Mesenteric fat pad (tissue), 1 donor: ENCODE results near the gene HSF5. TPM values are rescaled to one million over a fixed set of nuclear protein-coding genes. Genes with fewer than 3 reads are reported as not detected.
"Not testable (repeated sequence)": the region's sequence is repeated elsewhere in the genome, so short reads cannot be mapped to it uniquely, and the experiment has no call there.

ENCODE experiments used
- DNase-seq: peaks from one replicate; pipeline ENCODE4 v3.0.0-alpha.2; 2020; ENCODE audit warnings: low spot score
- total RNA-seq: library from RNA; stranded (reverse); fragmentation: NEBNext Ultra II Directional; extraction: Animal tissue kit (Norgen Biotek cat#: 25700); gene quantifications from one replicate; pipeline ENCODE4 v1.2.1, GENCODE V29; 2021
- donor health status: DM: yes; HTN: yes; CAD: no.

The HSF5 gene
- total RNA-seq, 1 donor from 2014 or later: 0.06 TPM

DNA sequence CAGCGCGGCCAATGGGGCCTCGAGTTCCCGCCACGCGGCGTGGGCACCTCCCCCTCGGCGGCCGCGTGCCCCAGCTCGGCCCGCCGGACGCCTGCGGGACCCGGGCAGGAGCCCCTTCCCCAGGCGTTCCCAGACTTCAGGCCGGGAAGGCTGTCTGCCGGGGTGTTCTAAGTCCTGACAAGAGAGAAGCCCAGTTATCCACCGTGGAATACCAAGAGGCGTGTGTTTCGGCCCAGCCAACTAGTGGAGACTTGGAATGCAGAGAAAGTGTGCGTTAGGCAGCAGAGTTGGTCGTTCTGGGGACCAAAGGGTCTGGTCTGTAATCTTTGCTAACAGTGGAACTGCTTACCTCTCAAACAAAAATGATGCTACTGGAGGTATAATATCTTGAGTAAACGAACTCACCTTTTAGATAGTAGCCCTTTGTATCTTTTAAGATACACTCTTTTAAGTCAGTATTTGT, 251 bp upstream of the HSF5 start:
- DNase-seq: no peak

DNA sequence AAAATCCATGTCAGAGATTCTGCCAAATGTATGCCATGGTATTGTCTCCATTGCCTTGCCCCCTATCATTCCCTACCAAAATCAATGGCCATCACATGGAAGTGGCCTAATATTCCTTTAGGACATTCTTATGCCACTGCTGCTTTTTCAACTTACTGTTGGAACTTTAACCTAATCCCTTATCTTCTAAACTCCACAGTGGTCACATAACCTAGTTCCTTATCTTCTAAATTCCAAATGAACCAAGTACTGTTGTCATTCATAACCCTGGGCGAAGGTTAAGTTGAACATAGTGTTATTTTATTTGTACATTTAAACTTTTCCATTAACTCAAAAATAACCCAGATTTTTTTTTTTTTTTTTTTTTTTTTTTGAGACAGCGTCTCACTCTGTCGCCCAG, 3.6 kb downstream of the HSF5 start:
- no peak for DNase-seq

DNA sequence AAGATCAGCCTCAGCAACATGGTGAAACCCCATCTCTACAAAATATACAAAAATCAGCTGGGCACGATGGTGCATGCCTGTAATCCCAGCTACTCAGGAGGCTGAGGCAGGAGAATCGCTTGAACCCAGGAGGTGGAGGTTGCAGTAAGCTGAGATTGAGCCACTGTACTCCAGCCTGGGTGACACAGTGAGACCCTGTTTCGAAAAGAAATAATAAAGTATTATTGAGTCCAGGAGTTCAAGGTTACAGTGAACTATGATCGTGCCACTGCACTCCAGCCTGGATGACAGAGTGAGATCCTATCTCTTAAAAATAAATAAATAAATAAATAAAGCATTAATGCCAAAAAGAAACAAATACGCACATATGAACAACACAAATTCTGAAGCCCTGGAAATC, 6.4 kb downstream of the HSF5 start:
- not testable (repeated sequence) for DNase-seq

DNA sequence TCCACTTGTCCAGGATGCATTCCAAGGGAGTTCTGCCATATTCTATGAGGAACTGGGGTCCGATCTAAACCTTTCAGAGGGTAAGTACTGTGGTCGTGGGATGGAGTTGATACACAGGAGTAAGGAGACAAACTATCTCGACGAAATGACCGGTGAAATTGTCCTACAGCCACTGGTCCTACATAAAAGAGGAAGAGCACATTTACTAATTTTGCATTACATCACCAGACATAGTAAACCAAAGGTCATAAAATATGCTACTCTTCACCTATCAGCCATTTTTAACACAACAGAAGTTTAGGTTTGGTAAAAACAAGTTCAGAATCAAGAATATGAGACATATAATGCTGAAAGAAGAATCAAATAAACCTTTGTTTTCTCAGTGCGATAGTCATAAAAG, 8.1 kb downstream of the HSF5 start:
- DNase-seq: no peak

DNA sequence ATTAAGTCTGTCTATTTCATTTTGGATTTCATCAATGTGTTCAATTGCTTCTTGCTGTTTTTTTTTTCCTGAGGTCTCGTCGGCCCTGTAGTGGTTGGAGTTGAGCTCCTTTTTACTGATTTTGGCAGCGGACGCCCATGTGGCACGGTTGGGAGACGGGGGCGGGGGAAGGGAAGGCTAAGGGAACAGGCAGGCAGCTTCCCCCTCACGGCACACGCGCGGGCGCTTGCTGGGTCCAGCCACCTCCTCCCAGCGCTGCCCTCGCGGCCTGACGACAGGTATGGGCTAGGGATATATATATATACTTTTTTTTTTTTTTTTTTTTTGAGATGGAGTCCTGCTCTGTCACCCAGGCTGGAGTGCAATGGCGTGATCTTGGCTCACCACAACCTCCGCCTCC, 11.4 kb downstream of the HSF5 start:
- DNase-seq: no peak

DNA sequence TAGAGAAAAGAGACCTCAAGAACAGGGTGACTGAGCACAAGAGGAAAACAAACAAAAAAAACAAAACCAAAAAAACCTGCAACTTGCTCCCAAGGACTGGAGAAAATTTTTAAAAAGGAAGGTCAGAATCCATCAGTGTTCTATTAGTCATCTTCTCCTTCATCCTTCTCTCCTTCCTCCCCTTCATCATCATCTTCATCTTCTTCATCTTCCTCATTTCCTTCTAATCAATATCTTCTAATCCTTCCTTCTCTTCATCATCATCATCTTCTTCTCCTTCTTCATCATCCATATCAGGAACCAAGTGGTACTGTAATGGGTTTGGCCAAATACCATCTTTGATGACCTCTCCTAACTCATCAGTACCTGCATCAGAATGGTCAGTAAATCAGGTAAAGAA, 12.2 kb downstream of the HSF5 start:
- no peak for DNase-seq

DNA sequence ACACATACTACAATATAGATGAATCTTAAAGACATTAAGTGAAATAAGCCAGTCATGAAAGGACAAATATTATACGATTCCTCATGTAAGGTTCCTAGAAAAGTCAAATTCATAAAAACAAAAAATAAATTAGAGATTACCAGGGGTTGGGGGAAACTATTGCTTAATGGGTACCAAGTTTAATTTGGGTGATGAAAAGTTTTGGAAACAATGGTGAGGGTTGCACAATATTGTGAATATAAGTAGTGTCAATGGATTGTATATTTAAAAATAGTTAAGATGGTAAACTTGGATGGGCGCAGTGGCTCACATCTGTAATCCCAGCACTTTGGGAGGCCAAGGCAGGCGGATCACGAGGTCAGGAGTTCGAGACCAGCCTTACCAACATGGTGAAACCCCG, 17.9 kb downstream of the HSF5 start:
- DNase-seq: no peak

DNA sequence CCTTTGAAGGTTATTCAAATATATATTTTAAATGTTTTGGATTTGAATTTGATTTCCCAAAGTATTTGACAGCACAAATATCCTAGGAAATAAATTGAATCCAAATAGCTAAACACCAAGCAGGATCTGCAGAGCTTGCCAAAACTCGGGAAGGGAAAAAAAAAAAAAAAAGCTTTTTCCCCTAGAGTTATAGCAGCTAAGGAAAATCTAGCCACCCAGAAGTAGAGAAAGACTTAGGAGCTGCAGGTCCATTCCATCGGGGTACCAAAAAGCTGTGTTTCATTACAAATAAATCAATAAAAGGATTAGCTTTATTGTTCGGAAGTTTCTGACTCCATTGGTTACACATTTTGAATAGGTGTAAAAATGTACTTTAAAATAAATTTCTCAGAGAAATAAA, 19.3 kb downstream of the HSF5 start:
- no peak for DNase-seq

DNA sequence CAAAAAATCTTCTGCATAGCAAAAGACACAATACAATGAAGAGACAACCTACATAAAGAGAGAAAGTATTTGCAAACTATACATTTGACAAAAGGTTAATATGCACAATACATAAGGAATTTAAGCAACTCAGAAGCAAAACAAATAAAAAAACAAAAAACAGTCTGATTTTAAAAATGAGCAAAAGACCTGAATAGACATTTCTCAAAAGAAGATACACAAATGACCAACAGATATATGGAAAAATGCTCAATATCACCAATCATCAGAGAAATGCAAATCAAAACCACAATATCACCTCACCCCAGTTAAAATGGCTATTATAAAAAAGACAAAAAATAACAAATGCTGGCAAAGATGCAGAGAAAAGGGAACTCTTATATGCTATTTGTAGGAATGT, 32.7 kb downstream of the HSF5 start:
- no peak for DNase-seq

DNA sequence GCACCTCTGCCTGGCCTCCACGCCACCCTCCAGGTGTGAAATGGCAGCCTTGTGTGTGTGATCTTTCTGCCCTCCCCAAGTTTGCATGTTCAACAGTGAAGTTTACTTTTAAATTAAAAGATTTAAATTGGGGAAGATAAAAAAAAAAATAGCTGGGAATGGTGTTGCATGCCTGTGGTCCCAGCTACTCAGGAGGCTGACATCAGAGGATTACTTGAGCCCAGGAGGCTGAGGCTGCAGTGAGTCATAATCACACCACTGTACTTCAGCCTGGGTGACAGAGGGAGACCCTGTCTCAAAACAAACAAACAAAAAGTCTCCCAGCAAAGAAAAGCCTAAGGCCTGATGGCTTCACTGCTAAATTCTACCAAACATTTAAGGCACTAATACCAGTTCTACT, 35.5 kb downstream of the HSF5 start:
- DNase-seq: no peak

DNA sequence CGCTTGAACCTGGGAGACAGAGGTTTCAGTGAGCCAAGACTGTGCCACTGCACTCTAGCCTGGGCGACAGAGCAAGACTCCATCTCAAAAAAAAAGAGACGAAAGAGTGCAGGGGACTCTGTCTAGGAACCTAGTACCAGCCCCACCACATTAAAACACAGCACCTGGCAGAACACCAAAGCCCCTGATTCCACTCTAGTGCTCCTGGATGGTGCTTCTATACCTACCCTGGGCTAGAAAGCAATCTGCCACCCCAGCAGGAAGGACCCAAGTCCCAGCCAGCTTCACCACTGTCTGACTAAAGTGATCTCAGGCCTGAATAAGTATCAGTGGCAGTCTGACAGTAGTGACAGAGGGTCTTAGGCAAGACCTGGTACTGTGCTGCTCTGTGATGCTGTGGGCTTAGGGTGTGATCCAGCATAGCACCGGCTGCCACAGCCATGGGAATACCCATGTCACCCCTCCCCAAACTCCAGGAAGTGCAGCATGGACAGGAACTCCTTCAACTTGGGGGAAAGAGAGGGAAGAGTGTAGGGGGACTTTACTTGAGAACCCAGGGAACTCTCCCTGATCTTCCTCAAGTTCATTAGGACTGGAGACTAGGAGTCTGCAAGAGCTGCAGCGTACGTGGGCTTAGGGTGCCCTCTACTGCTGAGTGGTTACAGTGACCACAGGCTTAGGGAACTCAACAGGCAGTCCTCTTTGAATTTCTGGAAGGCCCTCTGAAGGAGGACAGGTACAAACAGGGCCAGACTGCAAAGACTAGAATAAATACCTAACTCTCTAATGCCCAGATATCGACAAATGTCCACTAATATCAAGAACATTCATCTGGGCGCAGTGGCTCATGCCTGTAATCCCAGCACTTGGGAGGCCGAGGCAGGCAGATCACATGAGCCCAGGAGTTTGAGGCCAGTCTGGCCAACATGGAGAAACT, 40.9 kb downstream of the HSF5 start:
- no peak for DNase-seq

DNA sequence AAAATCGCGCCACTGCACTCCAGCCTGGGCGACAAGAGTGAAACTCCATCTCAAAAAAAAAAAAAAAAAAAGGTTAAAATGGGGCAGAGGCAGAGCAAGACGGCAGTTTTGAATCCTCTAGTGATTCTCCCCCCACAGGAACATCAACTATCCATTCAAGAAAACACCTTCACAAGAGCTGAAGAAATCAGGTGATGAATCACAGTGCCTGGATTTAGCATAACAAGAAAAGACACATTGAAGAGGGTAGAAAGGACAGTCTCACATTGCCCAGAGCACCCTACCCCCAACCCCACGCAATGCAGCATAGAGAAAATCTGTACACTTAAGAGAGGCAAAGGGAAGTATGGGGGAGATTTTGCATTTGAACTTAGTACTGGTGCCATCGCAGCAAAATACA, 42.1 kb downstream of the HSF5 start:
- DNase-seq: no peak

DNA sequence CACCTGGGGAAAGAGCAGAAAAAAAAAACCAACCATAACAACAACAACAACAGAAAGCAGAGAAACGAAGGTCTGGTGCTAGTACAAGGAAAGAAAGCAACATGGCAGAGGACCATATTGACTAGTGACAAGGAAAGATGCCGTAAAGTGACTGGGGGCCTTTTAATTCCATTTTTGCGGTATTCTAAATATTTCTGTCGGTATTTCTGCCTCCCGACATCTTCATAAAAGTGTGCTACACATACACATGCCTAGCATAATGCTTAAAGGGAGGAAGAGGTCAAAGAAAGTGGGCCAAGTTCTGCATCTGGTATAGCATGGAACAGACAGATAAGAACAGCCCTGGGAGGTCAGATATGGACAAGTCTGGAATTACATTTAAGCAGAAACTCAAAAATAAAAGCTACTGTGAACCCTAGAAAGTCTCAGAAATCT, 51.4 kb downstream of the HSF5 start:
- DNase-seq: no peak

DNA sequence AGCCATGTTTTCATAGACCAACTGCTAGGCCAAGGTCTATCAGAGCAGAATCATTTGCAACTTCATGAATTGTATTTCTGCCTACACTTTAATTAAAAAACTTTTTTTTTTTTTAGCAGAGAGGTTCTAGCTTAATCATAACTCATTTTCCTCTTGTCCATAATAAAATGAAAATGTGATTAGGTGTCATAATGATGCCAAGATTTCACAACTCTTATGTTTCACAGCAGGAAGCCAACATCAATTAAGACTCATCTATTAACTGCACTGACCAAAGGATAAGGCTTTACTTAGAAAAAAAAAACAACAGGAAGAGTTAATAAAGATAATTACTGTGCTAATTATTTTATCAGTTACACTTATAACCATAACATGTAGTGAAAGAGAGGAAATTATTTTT, 52.0 kb downstream of the HSF5 start:
- DNase-seq: no peak

DNA sequence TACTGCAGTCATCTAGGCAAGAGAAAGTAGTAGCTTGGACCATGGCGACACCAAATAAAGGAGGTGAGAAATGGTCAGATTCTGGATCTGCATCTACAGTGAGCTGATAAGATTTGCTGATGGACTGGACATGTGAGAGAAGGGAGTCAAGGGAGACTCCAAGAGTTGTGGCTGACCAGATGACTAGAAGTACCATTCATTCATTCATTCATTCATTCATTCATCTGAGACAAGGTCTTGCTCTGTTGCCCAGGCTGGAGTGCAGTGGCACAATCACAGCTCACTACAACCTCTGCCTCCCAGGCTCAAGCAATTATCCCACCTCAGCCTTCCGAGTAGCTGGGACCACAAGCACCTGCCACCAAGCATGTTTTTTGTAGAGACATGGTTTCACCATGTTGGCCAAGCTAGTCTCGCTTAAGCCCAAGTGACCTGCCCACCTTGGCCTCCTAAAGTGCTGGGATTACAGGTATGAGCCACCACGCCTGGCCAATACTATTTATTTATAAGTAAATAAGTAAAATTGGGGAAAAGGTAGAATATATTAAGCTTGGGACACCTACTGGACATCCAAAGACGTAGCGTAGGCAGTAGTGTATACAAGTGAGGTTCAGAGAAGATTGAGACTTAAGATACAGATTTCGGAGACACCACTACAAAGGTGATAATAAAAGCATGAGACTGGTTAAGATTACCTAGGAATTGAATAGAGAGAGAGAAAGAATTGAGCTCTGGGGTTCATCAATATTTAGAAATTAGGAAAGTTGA, 55.2 kb downstream of the HSF5 start:
- DNase-seq: no peak

DNA sequence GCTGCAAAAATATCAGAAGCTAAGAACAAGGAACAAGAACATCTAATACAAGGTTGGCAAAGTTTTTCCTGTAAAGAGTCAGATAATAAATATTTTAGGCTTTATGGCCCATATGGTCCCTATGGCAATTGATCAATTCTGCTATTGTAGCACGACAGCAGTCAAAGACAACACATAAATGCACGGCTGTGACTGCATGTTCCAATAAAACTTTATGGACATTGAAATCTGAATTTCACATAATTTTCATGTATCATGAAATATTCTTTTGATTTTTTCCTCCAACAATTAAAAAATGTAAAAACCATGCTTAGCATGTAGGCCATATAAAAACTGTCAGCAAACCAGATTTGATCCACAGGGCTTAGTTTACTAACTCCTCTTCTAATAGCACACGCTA, 60.4 kb downstream of the HSF5 start:
- no peak for DNase-seq

DNA sequence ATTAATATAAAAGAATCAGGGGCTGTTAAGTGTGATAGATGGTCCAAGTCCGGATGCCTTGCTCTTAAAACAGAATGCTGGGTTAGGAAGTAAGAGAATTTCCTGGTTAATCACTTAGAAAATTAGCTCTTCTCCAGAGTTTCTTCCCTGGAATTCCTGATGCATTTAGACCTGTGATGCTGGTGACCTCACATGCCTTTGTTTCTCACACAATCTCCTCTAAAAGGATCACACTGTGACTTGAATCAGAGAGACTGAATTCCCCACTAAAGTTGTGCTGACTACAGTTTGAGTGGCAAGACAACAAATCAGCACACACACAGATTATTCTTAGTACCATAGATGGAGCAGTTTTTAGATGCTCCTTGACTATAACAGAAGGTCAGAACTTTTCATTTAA, 66.5 kb downstream of the HSF5 start:
- DNase-seq: no peak

DNA sequence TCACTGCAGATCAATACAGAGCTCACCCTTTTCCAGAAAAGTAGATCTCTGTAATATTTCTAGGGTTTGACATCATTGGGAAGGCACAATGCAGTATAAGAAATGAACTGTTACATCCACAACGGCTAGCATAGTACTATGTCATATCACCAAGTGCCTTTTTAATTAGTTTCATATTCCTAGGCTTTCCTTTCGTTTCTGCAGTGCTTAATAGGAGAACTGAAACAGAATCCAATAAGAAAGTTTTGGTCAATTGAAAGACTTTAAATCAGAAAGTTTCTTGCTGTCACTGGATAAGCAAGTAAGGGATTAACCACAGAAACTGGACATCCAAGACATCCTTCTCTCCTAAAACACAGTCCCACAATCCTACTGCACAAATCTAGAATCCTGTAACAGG, 67.4 kb downstream of the HSF5 start:
- no peak for DNase-seq

DNA sequence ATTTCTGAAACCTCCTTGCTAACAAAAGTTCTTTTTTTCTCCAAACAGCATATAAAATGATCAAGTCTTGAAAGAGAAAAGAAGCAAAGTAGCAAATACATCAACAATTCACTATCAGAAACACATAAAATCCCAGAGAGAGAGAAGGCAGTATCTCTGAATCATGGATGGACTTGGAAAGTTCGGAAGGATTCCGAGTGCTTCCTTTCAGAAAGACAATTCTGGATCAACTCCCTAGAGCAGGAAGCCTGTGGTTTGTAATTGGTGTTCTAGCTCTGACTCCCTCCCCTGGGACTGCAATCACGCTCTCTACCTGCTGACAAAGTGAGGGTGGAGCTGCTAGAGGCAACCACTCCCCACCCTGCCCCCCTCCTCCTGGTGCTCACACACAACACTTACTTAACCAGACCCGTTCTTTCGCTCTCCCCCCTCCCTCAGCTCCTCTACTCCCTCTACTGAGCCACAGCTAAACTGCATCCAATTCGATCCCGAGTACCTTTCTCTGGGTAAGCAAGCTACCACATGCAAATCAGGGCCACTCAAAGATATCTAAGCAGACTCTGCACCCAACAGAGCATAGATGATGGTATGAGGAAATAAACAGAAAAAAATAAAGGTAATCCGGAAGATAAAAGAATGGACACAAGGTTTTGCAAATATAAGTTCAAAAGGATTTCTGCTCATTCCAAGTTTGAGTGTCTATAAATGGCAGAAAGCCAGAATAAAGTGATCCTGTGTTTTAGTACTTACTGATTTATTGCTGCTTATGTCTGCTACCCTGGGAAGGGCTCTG, 70.7 kb downstream of the HSF5 start, which contains the start of gene RNF43:
Gene RNF43 (minus strand): TSS at position 235 of the 793 bp plus-strand sequence. CDS start 1,957 bp downstream, outside the sequence.
- DNase-seq: no peak

DNA sequence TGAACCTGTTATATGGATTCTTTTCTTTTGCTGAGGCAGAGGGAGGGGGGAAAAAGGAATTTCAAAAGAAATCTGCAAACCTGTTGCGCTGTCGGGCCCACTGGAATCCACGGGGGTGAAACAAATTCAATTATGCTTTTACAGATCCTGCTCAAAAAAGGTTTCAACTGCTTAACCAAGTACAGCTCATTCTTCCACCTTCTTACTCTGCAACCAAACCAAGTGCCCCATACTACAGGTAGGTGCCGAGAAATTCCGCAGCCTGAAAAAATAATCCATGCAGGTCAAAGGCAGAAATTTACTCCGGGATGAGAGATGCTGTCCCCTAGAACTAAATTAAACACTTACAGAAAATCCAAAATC, 71.3 kb downstream of the HSF5 start:
- no peak for DNase-seq

DNA sequence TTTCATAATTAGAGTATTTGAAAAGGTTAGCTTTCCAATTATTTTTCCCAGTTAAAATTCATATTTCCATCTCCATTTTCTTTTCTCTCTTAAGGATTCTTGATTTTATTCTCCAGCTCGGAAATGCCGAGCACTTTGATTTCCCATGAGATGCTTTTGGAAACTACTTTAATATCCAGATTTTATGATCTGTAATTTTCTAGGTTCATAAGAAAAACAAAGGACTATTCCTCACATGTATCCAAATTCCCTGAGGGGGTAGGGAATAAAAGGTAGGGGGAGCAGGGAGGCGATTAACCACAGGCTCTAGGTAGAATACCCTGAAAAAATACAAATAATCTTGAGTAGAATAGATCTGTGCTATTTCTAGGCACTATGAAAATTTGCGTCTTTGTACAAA, 71.8 kb downstream of the HSF5 start:
- no peak for DNase-seq
